IPS-15b (cell line): ENCODE data around the gene RGS3.
"Not testable (repeated sequence)": the region's sequence is repeated elsewhere in the genome, so short reads cannot be mapped to it uniquely, and the experiment has no call there.

ENCODE experiments used
- H3K27me3 ChIP-seq: one replicate; pipeline ENCODE4 v1.6.1; 2013; ENCODE audit warnings: low read length; ENCODE audit not compliant: control insufficient read depth, insufficient read depth
- H3K36me3 ChIP-seq: one replicate; pipeline ENCODE4 v1.6.1; 2013; ENCODE audit warnings: low read length; ENCODE audit not compliant: control insufficient read depth, insufficient read depth
- H3K4me1 ChIP-seq: one replicate; pipeline ENCODE4 v1.6.1; 2013; ENCODE audit warnings: mild to moderate bottlenecking, low read length; ENCODE audit not compliant: control insufficient read depth, insufficient read depth
- H3K4me3 ChIP-seq: one replicate; pipeline ENCODE4 v1.5.1; 2013; ENCODE audit warnings: low read depth, low read length
- H3K9ac ChIP-seq: one replicate; pipeline ENCODE4 v1.6.1; 2013; ENCODE audit warnings: low read depth, mild to moderate bottlenecking, low read length
- H3K9me3 ChIP-seq: one replicate; pipeline ENCODE4 v1.6.1; 2013; ENCODE audit warnings: mild to moderate bottlenecking, low read length; ENCODE audit not compliant: control insufficient read depth, insufficient read depth

Gene RGS3

DNA sequence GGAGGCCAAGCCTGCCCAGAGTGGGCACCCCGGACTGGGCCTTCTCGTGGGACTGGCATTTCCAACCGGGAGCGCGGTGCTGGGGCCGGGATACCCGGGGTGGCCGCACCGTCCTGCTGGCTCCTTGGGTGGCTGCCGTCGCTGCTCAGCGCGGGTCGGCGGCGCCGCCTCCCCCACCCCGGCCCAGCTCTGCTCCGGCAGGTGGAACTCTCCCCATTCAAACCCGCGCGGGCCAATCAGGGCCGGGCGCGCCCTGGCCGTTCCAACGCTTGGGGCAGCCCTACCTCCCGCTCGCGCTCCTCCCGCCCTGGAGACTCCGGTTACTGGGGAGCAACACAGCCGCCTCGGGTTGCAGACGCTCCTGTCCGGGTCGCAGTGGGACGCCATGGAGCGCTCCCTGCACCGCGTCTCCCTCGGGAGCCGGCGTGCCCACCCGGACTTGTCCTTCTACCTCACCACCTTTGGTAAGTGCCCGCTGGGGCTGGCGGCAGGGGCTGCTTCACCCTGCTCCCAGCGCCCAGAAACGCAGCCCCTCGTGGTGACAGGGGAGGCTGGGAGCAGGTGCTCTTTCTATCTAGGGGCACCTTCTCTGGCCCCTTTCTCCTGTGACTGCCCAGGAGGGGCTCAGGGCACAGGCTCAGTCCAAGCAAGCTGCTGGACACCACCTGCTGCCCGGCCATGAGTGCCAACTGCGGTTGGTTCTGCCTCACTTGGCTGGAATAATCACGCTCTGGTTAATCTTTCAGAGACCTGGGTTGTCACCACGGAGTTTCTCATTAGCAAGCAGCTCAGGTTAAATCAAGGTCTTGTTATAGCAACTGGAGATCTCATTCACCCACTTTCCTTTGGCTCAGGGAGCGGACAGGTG, at the start of gene RGS3:
RGS3 (plus strand) TSS at position 310 of the 868 bp plus-strand sequence; CDS start at position 386, 76 bp downstream.
- peak within 1 kb of the TSS; percentile 53 for H3K4me3 ChIP-seq
- H3K9me3 ChIP-seq, result no peaks in the 10 kb centered on the region
- peaks cover 37% of the 10 kb centered on the region for H3K27me3 ChIP-seq
- H3K4me1 ChIP-seq, result peaks cover 2% of the 10 kb centered on the region
- H3K36me3 ChIP-seq, result no peaks in the 10 kb centered on the region
- no peak within 1 kb of the TSS for H3K9ac ChIP-seq

DNA sequence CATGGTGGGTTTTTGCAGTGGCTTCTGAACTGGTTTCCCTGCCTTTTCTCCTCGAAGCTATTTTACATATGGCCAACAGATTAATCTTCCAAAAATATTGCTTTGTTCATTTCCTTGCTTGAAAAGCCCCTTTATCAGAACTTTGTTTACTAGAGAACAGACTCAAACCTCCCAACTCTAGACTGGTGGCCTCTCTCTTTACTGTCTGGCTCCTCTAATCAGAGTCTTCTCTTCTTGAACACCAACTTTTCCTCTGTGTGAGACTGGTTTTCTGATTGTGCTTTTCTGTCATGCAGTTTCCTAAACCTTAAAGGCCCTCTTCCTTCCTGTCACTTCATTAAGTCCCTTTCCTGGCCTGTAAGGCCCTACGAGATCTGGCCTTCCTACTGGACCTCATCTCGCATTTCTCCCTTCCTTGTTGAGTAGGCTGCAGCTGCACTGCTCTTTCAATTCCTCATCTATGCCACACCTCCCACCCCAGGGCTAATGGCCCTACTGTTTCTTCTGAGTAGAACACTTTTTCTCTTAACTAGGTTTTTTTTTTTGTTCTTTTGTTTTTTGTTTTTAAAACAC, 47.3 kb upstream of the RGS3 start:
- Histone ChIP-seq H3K36me3 (no peaks in the 10 kb centered on the region), H3K4me1 (no peaks in the 10 kb centered on the region), H3K27me3 (no peaks in the 10 kb centered on the region), H3K9ac (no peak overlapping the region), H3K4me3 (no peak overlapping the region), H3K9me3 (no peaks in the 10 kb centered on the region)

DNA sequence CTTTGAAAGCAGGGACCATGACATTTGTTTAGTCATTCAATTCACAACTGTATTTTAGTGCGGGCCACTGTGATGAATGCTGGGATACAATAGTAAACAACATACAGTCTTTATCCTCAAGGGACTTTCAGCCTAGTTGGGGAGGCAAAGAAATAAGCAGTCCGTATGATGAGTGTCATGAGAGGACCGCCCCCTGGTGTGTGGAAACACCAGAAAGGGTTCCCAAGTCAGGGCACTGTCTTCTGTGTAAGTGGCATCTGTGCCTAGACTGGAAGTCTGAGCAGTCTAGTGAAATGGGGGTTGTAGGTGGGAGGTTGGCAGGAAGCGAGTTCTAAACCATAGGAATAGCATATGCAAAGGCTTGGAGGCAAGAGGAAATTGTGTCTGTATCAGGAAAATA, 46.2 kb upstream of the RGS3 start:
- Histone ChIP-seq H3K4me1 (no peaks in the 10 kb centered on the region), H3K27me3 (no peaks in the 10 kb centered on the region), H3K4me3 (no peak overlapping the region), H3K36me3 (no peaks in the 10 kb centered on the region), H3K9me3 (no peaks in the 10 kb centered on the region), H3K9ac (no peak overlapping the region)

DNA sequence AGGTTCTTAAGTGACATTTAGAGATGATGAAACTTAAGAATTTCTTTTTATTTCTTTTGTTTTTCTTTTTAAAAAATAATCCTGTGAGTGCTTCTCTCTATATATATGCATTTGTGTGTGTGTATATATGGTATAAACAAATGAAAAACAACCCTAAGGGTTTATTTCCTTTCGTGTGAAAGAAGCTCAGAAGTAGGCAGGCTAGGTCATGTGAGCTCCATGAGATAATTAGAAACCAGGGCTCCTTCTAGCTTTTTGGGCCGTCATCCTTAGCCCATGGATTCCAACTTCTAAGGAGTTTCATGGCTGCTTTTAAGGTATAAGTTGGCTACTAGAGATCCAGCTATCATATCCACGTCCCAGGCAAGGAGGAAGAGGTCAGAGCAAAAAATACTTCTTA, 41.8 kb upstream of the RGS3 start:
- Histone ChIP-seq H3K9me3 (no peaks in the 10 kb centered on the region), H3K36me3 (no peaks in the 10 kb centered on the region), H3K9ac (no peak overlapping the region), H3K4me3 (no peak overlapping the region), H3K27me3 (no peaks in the 10 kb centered on the region), H3K4me1 (peaks cover 3% of the 10 kb centered on the region)

DNA sequence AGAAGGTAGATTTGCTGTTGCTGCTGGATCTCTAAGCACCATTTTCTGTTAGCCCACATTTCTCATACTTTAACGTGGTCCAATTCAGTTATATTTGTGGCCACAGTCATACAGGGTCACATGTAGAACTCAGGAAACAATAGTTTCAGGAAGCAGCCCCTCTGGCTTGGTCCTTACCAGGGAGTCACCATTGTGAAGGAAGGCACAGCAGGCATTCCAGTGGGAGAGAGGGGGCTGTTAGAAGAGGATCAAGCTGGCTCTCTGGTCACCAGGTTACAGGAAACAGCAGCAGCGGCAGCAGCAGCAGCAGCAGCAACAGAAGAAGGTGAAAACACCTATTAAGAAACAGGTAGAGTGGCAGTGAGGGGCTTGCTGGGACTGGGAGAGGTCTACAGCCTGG, 38.5 kb upstream of the RGS3 start:
- Histone ChIP-seq H3K9ac (no peak overlapping the region), H3K4me3 (no peak overlapping the region), H3K4me1 (peaks cover 3% of the 10 kb centered on the region), H3K27me3 (no peaks in the 10 kb centered on the region), H3K9me3 (no peaks in the 10 kb centered on the region), H3K36me3 (no peaks in the 10 kb centered on the region)

DNA sequence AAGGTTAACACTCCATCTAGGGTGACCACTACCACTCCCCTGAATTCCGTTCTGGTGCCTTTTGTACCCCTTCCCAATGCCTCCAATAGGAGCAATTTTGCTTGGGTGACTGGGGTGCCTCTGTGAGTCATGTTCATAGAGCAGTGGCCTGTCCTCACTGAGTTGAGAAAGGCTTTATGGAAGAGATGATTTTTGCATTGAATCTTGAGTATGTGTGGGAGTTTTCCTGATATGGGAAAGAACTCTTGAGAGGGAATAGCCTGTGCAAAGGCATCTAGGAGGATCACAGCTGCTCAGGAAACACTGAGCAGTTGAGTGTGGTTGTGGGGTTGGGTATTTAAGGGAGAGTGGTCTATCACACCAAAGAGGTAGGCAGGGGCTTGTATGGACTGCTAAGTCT, 36.8 kb upstream of the RGS3 start:
- Histone ChIP-seq H3K4me3 (no peak overlapping the region), H3K27me3 (no peaks in the 10 kb centered on the region), H3K9me3 (no peaks in the 10 kb centered on the region), H3K4me1 (peaks cover 3% of the 10 kb centered on the region), H3K36me3 (no peaks in the 10 kb centered on the region), H3K9ac (no peak overlapping the region)

DNA sequence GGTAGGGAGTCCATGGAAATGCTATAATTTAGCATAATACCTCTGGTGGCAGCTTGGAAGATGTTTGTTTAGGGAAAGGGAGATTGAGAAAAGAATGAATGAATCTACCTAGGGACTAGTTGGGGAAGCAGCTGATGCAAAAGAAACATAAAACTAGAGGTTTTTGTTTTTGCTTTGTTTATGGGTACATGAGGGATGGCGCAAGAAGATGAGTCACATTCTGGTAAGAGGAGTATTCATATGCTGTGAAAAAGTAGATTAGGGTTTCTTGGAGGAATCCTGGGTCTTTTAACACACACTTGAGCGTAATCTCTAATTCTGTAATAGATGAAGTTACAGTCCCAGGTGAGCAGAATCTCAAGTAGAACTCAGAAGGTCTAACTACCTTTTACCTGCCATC, 35.9 kb upstream of the RGS3 start:
- Histone ChIP-seq H3K4me3 (no peak overlapping the region), H3K9ac (no peak overlapping the region), H3K36me3 (no peaks in the 10 kb centered on the region), H3K4me1 (peaks cover 3% of the 10 kb centered on the region), H3K27me3 (no peaks in the 10 kb centered on the region), H3K9me3 (no peaks in the 10 kb centered on the region)

DNA sequence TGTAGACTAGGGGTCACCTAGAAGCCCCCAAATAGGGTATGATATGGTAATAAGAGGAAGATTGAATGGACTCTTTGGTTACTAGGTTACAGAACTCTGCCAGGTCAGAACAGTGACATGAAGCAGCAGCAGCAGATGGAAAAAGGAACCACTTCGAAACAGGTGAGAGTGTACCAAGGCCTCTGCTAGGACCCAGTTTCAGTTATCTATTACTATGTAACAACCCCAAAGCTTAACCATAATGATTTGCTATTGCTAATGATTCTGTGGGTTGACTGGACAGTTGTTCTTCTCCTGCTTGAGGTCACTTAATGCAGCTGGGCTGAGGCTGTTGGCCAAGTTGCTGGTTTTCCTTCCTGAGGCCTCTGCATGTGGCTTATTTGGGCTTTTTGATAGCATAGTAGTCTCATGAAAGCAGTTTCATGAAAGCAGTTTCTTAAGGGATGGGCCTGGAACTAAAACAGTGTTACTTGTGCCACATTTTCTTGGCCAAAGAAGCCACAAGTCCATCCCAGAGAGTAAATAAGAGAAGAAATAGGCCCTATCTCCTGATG, 35.4 kb upstream of the RGS3 start:
- no peaks in the 10 kb centered on the region for H3K36me3 ChIP-seq
- peaks cover 3% of the 10 kb centered on the region for H3K4me1 ChIP-seq
- H3K4me3 ChIP-seq, result no peak overlapping the region
- H3K9me3 ChIP-seq, result no peaks in the 10 kb centered on the region
- H3K27me3 ChIP-seq, result no peaks in the 10 kb centered on the region
- no peak overlapping the region for H3K9ac ChIP-seq

DNA sequence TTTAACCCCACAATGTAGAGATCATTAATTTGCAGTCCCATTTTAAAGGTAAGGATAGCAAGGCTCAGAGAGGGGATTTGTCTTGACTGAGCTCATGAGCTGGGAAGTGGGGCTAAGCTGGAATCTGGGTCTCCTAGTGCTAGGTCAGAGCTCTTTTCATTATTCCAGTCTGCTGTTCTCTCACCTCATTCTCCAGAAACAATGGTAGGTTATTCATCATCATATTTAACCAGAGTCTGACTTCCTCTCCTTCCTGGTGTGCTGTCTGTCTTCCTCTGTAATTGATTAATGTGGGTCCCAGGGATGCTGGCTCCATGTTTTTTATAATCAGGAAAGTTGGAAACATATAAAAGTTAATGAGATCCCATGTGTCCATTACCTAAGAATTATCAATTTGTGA, 32.3 kb upstream of the RGS3 start:
- Histone ChIP-seq H3K4me3 (no peak overlapping the region), H3K9ac (no peak overlapping the region), H3K27me3 (no peaks in the 10 kb centered on the region), H3K4me1 (no peaks in the 10 kb centered on the region), H3K36me3 (no peaks in the 10 kb centered on the region), H3K9me3 (no peaks in the 10 kb centered on the region)

DNA sequence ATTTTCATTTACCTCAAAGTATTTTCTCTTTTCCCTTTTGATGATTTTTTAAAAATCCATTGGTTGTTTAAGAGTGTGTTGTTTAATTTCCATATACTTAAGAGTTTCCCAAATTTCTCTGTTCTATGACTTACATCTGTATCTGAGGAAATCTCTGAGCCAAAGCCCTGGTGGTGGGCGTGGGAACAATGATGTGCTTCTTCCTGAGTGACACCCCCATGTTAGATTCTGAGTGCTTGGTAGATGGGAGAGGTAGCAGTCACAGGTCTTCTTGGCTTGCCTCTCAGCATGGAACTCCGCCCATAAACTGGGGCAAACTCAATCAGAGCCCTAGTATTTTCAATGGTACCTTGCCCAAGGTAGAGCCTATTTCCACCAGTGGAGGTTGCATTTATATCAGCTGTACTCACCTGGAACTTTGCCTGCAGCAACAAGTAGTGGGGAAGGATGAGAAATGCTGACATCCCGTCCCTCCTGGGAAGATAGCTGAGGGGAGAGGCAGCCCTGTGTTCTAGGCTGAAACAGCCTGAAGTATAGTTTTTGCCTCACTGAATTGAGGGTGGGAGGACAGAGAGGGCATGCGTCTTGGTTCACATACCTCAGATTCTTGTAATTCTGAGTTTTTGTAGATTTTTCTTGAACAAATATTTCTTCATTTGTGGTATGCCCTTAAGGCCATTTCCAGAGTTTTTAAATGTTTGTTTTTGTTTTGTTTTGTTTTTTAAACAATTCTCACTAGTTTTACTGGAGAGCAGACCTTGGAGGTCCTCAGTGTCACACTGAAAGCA, 26.6 kb upstream of the RGS3 start:
- H3K27me3 ChIP-seq, result no peaks in the 10 kb centered on the region
- no peaks in the 10 kb centered on the region for H3K36me3 ChIP-seq
- no peaks in the 10 kb centered on the region for H3K9me3 ChIP-seq
- no peak overlapping the region for H3K9ac ChIP-seq
- no peaks in the 10 kb centered on the region for H3K4me1 ChIP-seq
- H3K4me3 ChIP-seq, result no peak overlapping the region

DNA sequence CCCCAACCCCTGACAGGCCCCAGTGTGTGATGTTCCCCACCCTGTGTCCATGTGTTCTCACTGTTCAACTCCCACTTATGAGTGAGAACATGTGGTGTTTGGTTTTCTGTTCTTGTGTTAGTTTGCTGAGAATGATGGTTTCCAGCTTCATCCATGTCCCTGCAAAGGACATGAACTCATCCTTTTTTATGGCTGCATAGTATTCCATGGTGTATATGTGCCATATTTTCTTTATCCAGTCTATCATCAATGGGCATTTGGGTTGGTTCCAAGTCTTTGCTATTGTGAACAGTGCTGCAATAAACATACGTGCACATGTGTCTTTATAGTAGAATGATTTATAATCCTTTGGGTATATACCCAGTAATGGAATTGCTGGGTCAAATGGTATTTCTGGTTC, 25.8 kb upstream of the RGS3 start:
- not testable (repeated sequence) for H3K9ac ChIP-seq, H3K4me3 ChIP-seq, H3K36me3 ChIP-seq, H3K27me3 ChIP-seq, H3K4me1 ChIP-seq, H3K9me3 ChIP-seq
